Pancreas (tissue), 10 donors: ENCODE results near the gene C10orf71. TPM values are rescaled to one million over a fixed set of nuclear protein-coding genes. Genes with fewer than 3 reads are reported as not detected.

Experiments
- ATAC-seq, 4 donors: fragments of 200-7000 bp; cut with Tn5 transposase; one replicate each; pipeline versions ENCODE4 v1.8.0 to v1.9.1; 2020; ENCODE audit warnings: mild to moderate bottlenecking in 4 of 4, moderate library complexity in 4 of 4
- DNase-seq, 6 donors: peaks; one replicate each; pipeline ENCODE4 v3.0.0-alpha.2; 2020
- FAIRE-seq: peaks from 2 replicates; lab custom pipeline; 2012; peaks lifted over from hg19 to GRCh38; lab: Jason Lieb, UNC
- H3K27ac ChIP-seq, 4 donors: fragments of 200-600 bp; sonication (generic); 1 replicate in 3 of 4; 2 replicates in 1 of 4; pipeline versions ENCODE4 v1.5.0 to v1.8.0; 2020
- H3K27me3 ChIP-seq, 4 donors: fragments of 200-600 bp; one replicate each; pipeline ENCODE4 v1.8.0; 2021
- H3K36me3 ChIP-seq, 3 donors: fragments of 200-600 bp; sonication (generic) in 1 of 3; one replicate each; pipeline versions ENCODE4 v1.5.0 to v1.8.0; 2020 to 2021
- H3K4me1 ChIP-seq, 3 donors: fragments of 200-600 bp; one replicate each; pipeline ENCODE4 v1.8.0; 2021
- H3K4me3 ChIP-seq, 4 donors: fragments of 200-600 bp; sonication (generic) in 2 of 4; one replicate each; pipeline versions ENCODE4 v1.5.0 to v1.8.0; 2020 to 2021
- H3K9me3 ChIP-seq, 4 donors: fragments of 200-600 bp; one replicate each; pipeline ENCODE4 v1.8.0; 2021
- CTCF ChIP-seq, 4 donors: fragments of 200-600 bp; sonication (generic) in 3 of 4; IDR thresholded peaks; one replicate each; pipeline versions ENCODE4 v1.5.0 to v1.8.0; 2021; ENCODE audit warnings: antibody characterized with exemption in 4 of 4
- WGBS, 2 donors: extraction: QIAGEN DNeasy Blood & Tissue Kit; methylation state at CpG; one replicate each; pipeline ENCODE4 v1.1.7; 2013; 5-methylcytosine and 5-hydroxymethylcytosine counted together
- intact Hi-C, 3 donors: fragments of 100-400 bp; cut with DNase I; formaldehyde crosslinking; loops; one replicate each; pipeline versions ENCODE4 v1.11.1 to v1.14.2; 2022
- polyA plus RNA-seq, 2 donors: library from polyadenylated mRNA; stranded (reverse); fragments of 200-250 nt; gene quantifications; one replicate each; pipeline ENCODE4 v1.2.3, GENCODE V29; 2013
- total RNA-seq, 6 donors: library from RNA; stranded (reverse); fragmentation: NEBNext Ultra II Directional in 4 of 6; extraction: Animal tissue kit (Norgen Biotek cat#: 25700) in 4 of 6; gene quantifications; one replicate each; pipeline versions ENCODE4 v1.2.1 to v1.2.4, GENCODE V29; 2021 to 2023
- donor health status: healthy with polysubstance abuse.
- donor health status: DM: no; HTN: no; CAD: no; lungs with moderate emphysema.
- donor health status: DM: no; HTN: no; CAD: no.
- donor health status: control.
- donor health status: control.
- donor health status: Bipolar disorder and iron deficiency.
- donor health status: DM: yes; HTN: yes; CAD: no.
- donor health status: DM: no; HTN: no; CAD: no.
- donor health status: DM: no; HTN: no; CAD: no.
- donor health status: DM: yes; HTN: yes; CAD: no.

C10orf71 gene
- total and polyA plus RNA-seq, 8 donors, result 0.07 to 2.6 (median 0.50) TPM

- no peaks in the 10 kb centered on the region for H3K27me3 ChIP-seq
- no peak overlapping the region for H3K4me3 ChIP-seq
- FAIRE-seq (no peak), ATAC-seq (no peak), DNase-seq (no peak)
- WGBS, 2 donors, result 80 to 81% methylated on average over 7 of the region's 7 CpGs
- intact Hi-C loops, result no loop called here
- H3K9me3 ChIP-seq, result no peaks in the 10 kb centered on the region
- TF ChIP-seq CTCF (IDR thresholded peaks at IDR 0.05), result no peak
- no peak overlapping the region for H3K27ac ChIP-seq
- no peaks in the 10 kb centered on the region for H3K4me1 ChIP-seq
- H3K36me3 ChIP-seq, result no peaks in the 10 kb centered on the region
Measured at GRCh38 chr10:49310901-49311554, 12.1 kb downstream of the C10orf71 start.

- intact Hi-C loops, result no loop called here
- no peaks in the 10 kb centered on the region for H3K27me3 ChIP-seq
- ATAC-seq, result peak in 2 of 4 donors; percentile 37 to 52
- H3K9me3 ChIP-seq, result no peaks in the 10 kb centered on the region
- H3K27ac ChIP-seq, result no peak overlapping the region
- FAIRE-seq, result no peak
- H3K4me1 ChIP-seq, result no peaks in the 10 kb centered on the region
- 82 to 84% methylated on average over 4 of the region's 4 CpGs for WGBS, 2 donors
- no peak for TF ChIP-seq CTCF (IDR thresholded peaks at IDR 0.05)
- no peaks in the 10 kb centered on the region for H3K36me3 ChIP-seq
- no peak for DNase-seq
- H3K4me3 ChIP-seq, result no peak overlapping the region
Measured at GRCh38 chr10:49311555-49312236, 12.7 kb downstream of the C10orf71 start.

GRCh38 chr10:49312246-49312869 is 13.4 kb downstream of the C10orf71 start:
- intact Hi-C loops, result no loop called here
- H3K4me1 ChIP-seq, result no peaks in the 10 kb centered on the region
- 76 to 85% methylated on average over 7 of the region's 7 CpGs for WGBS, 2 donors
- no peaks in the 10 kb centered on the region for H3K36me3 ChIP-seq
- no peak overlapping the region for H3K4me3 ChIP-seq
- DNase-seq, result no peak
- no peak for TF ChIP-seq CTCF (IDR thresholded peaks at IDR 0.05)
- no peak overlapping the region for H3K27ac ChIP-seq
- H3K9me3 ChIP-seq, result no peaks in the 10 kb centered on the region
- H3K27me3 ChIP-seq, result no peaks in the 10 kb centered on the region
- no peak for FAIRE-seq
- peak in 1 of 4 donors; percentile 36 for ATAC-seq

GRCh38 chr10:49313501-49314070 is 14.6 kb downstream of the C10orf71 start:
- Histone ChIP-seq H3K9me3 (no peaks in the 10 kb centered on the region), H3K27me3 (no peaks in the 10 kb centered on the region), H3K4me3 (no peak overlapping the region), H3K36me3 (no peaks in the 10 kb centered on the region), H3K4me1 (no peaks in the 10 kb centered on the region), H3K27ac (no peak overlapping the region)
- DNase-seq (no peak), FAIRE-seq (no peak), ATAC-seq (no peak)
- 75 to 86% methylated on average over 11 of the region's 11 CpGs for WGBS, 2 donors
- intact Hi-C loops, result no loop called here
- no peak for TF ChIP-seq CTCF (IDR thresholded peaks at IDR 0.05)
